ENCODE data around the gene PGBD2. TPM values are rescaled to one million over a fixed set of nuclear protein-coding genes. Genes with fewer than 3 reads are reported as not detected.

The PGBD2 gene
- total RNA-seq, 1 donor from 2014 or later, result 10.8 TPM

- peaks cover 40% of the 10 kb centered on the region for H3K4me1 Mint-ChIP-seq
- H3K27me3 Mint-ChIP-seq (ENCODE audit: low read depth), result peaks cover 34% of the 10 kb centered on the region
- TF ChIP-seq CTCF (conservative IDR thresholded peaks at IDR 0.05), result peak; percentile 9
- H3K4me3 Mint-ChIP-seq, result peak within 1 kb of the TSS; percentile 90
- H3K36me3 Mint-ChIP-seq (ENCODE audit: low read depth), result peaks cover 8% of the 10 kb centered on the region
- H3K27ac Mint-ChIP-seq (ENCODE audit: unreplicated experiment), result peak within 1 kb of the TSS; percentile 98
- H3K9me3 Mint-ChIP-seq, result no peaks in the 10 kb centered on the region
- DNase-seq (ENCODE audit: low read depth, low spot score), result peak; percentile 92
These were observed 46.8 kb upstream of the PGBD2 start, which contains the start of gene ZNF692 for GRCh38 chr1:248858891-248859889. Gene ZNF692 (minus strand): TSS chr1:248859085. CDS start chr1:248858309, 776 bp downstream.

- Mint-ChIP-seq H3K9me3 (no peaks in the 10 kb centered on the region), H3K27ac (ENCODE audit: unreplicated experiment) (no peak overlapping the region), H3K4me1 (peaks cover 37% of the 10 kb centered on the region), H3K4me3 (peak overlapping the region; percentile 90), H3K36me3 (ENCODE audit: low read depth) (peaks cover 2% of the 10 kb centered on the region), H3K27me3 (ENCODE audit: low read depth) (peaks cover 38% of the 10 kb centered on the region)
- TF ChIP-seq CTCF (conservative IDR thresholded peaks at IDR 0.05), result no peak
- no peak for DNase-seq (ENCODE audit: low read depth, low spot score)
These were observed 46.0 kb upstream of the PGBD2 start for GRCh38 chr1:248860007-248860406.

GRCh38 chr1:248861616-248862015 is 44.4 kb upstream of the PGBD2 start:
- peaks cover 35% of the 10 kb centered on the region for H3K4me1 Mint-ChIP-seq
- no peak for TF ChIP-seq CTCF (conservative IDR thresholded peaks at IDR 0.05)
- H3K27ac Mint-ChIP-seq (ENCODE audit: unreplicated experiment), result no peak overlapping the region
- H3K27me3 Mint-ChIP-seq (ENCODE audit: low read depth), result peaks cover 43% of the 10 kb centered on the region
- no peaks in the 10 kb centered on the region for H3K36me3 Mint-ChIP-seq (ENCODE audit: low read depth)
- no peaks in the 10 kb centered on the region for H3K9me3 Mint-ChIP-seq
- no peak for DNase-seq (ENCODE audit: low read depth, low spot score)
- peak overlapping the region; percentile 18 for H3K4me3 Mint-ChIP-seq

GRCh38 chr1:248862695-248862997 is 43.4 kb upstream of the PGBD2 start:
- Mint-ChIP-seq H3K27ac (ENCODE audit: unreplicated experiment) (no peak overlapping the region), H3K27me3 (ENCODE audit: low read depth) (peaks cover 43% of the 10 kb centered on the region)

More at GRCh38 chr1:248862695-248862997, 43.4 kb upstream of the PGBD2 start:
- Mint-ChIP-seq H3K9me3 (no peaks in the 10 kb centered on the region), H3K36me3 (ENCODE audit: low read depth) (no peaks in the 10 kb centered on the region), H3K4me1 (peaks cover 31% of the 10 kb centered on the region), H3K4me3 (peak overlapping the region; percentile 86)
- TF ChIP-seq CTCF (conservative IDR thresholded peaks at IDR 0.05), result no peak
- no peak for DNase-seq (ENCODE audit: low read depth, low spot score)
